HuH-7 (cell line): Measurements from ENCODE around the gene CYP3A7.
"Not testable (repeated sequence)": the region's sequence is repeated elsewhere in the genome, so short reads cannot be mapped to it uniquely, and the experiment has no call there.

ENCODE experiments used
- DNase-seq: peaks from one replicate; pipeline ENCODE4 v3.0.0; 2011; ENCODE audit warnings: low spot score

The CYP3A7 gene

DNA sequence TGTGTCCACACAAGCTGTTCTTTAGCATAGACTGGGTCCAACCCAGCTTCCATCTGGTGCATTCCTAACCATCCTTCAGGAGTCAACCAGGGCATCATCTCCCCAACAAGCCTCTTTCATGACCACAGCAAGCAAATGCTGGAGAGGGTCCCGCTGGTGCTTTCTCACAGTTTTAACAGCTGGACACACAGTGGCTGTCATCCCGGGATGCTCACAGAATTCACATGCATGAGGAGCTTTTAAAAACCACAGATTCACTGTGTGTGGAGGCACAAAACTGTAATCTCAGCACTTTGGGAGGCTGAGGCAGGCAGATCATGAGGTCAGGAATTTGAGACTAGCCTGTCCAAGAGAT is 6.4 kb upstream of the CYP3A7 start:
- no peak for DNase-seq

- no peak for DNase-seq
Observed at GRCh38 chr7:99740573-99741440, 5.8 kb upstream of the CYP3A7 start.

DNA sequence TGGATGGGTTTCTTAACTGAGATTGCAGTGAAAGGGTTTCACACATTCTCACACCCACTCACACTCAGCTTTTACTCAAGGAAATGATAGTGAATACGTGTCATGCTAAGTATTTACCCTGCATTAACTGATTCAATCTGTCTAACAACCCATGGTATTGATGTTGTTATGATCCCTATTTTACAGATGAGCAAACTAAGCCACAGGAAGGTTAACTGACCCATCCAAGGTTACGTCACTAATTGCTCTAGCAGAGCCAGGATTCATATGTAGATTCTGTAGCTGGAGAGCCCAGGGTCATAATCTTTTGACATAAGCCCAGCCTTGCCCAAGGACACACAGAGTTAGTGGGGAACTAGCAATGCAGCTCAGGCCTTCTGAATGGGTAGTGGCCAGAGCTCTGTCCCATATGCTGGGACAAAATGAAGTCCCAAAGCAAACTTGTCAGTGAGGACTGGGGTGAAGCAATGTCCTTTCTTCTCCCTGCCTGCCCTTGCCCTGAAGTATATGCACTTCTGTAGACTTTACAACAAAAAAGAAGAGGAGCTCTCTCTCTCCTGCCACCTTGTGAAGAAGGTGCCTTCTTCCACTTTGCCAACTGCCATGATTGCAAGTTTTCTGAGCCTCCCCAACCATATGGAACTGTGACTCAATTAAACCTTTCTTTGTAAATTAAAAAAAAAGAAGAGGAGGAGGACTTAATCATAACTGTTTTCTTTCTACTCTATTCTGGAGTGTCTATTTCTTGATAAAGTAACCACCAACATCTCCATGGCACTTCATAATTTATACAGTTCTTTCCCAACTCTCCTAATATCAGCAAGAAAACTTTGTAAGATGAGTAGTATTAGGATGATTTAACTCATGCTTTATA is 4.9 kb upstream of the CYP3A7 start:
- DNase-seq: no peak

DNA sequence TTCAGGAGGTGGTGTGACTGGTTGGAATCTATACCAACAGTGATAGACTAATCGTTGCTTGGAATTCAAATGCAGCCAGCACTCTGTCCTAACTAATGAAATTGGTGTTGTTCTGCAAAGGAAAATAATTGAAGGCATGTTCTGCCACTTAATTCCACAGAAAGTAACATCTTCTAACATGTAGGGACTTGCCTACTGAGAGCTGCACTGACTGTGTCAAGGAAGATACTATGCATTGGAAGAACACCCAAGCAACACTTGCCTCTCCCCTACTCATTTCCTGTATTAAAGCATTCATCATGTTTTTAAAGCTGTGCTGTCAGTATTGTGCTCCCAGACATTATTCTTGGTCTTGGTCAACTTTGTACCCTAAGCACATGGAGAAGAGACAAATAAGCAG is 2.7 kb upstream of the CYP3A7 start:
- no peak for DNase-seq

GRCh38 chr7:99736667-99737066 is 1.7 kb upstream of the CYP3A7 start:
- not testable (repeated sequence) for DNase-seq

- no peak for DNase-seq
Observed at GRCh38 chr7:99733448-99733847, 1.5 kb downstream of the CYP3A7 start.

GRCh38 chr7:99733003-99733402 is 2.0 kb downstream of the CYP3A7 start:
- DNase-seq: no peak

DNA sequence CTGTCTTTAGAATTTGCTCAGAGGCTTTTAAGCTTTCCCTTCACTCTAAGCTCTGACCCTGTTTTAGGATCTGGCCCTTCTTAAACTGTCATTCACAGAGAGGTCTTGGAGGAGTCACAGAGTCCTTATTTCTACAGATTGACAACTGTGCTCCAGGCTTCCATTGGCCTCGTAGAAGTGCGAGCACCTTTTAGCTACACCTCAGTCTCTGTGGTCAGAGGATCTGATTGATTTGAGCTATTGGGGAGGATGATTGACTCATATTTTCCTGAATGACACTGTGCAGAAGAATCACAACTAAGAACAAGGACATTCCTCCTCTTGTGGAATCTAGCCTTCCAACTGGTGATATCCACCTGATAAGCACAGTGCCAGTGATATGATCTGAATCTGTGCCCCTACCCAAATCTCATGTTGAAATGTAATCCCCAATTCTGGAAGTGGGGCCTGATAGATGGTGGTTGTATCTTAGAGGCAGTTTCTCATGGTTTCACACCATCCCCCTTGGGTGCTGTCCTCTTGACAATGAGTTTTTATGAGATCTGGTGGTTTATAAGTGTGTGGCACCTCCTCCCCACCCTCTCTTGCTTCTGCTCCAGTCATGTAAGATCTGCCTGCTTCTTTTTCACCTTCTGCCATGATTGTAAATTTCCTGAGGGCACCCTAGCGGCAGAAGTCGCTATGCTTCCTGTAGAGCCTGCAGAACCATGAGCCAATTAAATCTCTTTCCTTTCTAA is 3.2 kb downstream of the CYP3A7 start:
- DNase-seq: no peak

DNA sequence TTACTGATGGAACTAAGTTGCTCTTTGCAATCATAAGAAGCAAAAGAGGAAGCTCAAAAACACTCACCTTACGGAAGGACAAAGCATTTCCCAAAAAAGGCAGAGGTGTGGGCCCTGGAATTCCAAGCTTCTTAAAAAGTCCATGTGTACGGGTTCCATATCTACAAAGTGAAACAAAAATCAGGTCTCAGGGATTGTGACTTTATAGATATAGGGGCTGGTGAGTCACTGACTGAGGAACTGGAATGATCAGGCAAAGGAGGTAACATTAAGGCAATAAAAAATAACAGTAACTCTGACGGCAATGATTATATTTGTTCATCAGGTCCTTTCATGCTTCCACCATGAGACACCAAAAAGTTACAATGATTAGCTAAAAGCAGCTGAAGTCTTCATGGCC is 4.0 kb downstream of the CYP3A7 start:
- DNase-seq: no peak

DNA sequence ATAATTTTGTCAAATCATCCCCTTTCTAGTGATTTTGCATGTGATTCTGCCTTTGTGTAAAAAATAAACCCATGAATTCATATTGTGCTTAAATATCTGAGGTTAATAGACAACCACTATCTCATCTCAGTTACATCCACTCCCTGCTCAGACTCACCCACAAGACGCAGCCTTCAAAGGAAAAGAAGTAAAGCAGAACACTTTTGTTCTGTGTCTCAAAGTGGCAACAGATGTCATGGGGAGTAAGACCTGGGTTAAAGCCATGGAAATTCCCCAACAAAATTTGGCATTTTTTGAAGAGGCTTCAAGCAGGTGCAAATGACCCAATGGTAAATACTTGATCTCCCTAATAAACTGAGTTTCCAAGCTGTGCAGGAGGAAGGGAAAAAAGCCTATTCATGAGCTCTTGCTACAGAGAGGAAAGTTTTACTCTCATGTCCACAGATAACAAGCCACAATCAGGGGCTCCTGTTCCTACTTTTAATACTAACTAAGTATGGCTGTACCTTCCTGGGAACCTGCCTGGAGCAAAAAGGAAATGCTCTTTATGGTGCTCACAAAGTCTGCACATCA is 4.7 kb downstream of the CYP3A7 start:
- no peak for DNase-seq

- DNase-seq: no peak
Observed at GRCh38 chr7:99729486-99730237, 5.3 kb downstream of the CYP3A7 start.

- DNase-seq: no peak
Observed at GRCh38 chr7:99728615-99729014, 6.4 kb downstream of the CYP3A7 start.

DNA sequence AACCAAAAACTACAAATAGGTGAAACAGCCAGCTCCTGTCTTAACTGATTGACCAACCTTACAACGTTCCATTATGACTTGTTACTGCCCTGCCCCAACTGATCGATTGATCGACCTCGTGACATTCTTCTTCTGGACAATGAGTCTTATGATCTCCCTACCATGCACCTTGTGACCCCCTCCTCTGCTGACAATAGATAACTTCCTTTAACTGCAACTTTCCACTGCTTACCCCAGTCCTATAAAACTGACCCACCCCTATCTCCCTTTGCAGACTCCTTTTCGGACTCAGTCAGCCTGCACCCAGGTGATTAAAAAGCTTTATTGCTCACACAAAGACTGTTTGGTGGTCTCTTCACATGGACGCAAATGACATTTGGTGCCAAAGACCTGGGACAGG is 11.8 kb downstream of the CYP3A7 start:
- DNase-seq: not testable (repeated sequence)

DNA sequence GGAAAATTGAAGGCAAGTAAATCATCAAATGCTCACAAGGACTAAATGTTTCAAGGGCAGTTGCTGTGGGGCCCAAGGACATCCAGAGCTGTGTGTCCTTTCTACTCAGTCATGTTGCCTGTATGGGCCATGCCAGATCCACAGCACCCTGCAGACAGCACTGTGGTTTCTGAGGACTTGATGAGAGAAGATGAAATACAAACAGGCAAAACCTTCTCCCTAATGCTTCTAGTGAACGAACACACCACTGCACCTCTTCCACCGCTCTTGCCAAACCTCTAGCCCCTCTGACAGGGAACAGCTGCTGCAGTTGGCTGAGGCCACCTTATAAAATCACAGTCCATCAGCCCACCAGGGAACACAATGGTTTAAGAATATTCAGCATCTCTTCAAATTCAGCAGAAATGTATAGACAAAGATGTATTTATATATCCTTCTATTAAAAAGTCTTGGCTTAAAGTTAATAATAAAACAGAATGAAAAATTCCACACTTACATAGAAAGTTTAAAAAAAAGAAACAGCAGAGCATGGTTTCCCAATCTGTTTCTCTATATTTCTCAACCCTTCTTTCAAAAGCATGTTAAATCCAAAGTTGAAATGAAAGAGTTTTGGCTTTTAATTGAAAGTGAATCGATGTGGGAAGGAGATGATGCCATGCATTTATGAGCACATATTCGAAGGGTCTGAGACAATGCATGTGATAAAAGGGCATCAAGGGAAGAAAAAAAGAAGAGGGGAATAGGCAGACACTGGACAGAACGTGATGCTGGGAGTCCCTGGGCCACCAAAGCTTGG is 14.0 kb downstream of the CYP3A7 start:
- DNase-seq: no peak

DNA sequence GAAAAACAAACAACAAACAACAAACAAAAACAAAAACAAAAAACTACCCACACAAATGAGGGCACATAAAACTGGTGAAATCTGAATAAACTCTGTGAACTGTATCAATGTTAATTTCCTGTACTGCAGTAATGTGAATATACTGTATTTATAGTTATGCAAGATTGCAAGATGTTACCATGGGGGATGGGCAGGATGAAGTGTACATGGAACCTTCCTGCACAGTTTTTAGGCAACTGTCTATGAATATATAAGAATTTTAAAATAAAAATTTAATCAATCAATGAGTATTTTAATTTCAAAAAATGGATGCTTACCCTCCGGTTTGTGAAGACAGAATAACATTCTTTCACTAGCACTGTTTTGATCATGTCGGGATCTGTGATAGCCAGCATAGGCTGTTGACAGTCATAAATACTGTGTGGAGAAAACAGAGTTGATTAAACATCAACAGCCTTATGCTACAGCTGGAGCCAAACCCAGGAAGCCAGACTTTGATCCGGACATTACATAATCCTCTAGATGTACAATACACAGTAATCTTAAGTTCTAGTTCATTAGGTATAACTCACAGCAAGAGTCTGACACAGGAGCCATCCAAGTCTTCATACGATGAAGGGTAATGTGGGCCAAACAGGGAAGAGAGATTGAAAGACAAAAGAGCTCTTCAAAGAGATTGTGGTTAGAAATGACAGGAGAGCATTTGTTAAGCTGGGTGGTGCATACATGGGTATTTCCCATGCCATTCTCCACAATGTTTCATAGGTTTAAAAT is 14.8 kb downstream of the CYP3A7 start:
- DNase-seq: peak; percentile 24

DNA sequence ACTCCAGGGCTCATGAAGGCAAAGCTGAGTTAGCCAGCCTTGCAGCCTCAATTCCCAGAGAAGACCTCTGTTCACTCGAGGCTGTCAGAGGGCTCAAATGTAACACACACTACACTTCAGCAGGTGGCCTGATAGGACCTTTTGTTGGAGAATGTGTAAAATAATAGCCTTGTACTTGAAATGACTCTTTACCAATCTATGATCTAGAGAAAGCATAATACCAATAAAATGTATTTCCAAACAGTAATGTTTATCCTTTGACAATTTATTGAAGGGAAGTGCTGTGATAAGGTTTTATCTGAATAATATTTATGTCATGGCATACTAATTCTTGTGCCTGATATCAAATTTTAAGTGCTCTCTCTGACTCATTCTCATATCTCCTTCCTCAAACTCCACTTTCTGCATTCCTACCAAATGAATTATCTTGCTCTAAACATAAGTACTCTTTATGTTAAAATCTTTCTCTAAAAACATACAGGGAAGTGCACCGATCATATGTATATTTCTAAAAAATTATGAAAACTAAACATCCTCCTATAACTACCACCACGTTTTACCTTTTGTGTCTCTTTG is 20.9 kb downstream of the CYP3A7 start:
- DNase-seq: no peak

DNA sequence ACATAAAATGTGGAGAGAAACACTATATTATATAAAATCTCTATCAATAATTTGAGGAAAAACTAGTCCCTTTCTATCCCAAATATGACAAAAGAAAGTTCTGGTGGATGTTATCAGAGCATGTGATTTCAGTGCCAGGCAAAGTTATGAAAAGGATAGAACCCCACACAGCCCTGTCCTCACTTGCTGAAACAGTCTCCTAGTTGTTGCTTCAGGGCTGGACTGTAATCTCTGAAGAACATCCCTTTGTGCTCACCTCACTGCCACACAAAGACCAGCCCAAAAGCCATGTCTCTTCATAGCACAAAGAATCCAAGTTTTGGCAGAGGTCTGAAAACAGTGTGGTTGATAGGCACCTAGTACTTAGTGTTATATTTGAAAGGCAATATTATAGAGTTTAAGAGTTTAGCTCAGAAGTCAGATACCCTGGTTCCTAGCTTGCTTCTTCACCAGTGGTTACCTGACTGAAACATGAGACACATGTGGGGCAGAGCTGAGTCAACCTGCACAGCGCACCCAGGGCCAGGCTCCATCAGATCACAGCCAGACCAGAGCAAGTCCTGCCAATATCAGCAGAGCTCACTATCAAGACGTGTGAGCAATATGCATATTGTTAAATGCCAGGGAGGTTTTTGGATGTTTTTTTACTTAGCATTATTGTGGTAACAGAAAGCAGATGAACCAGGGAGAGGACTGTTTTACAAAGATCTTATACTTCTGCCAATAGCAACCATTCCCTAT is 25.0 kb downstream of the CYP3A7 start:
- DNase-seq: no peak

- no peak for DNase-seq
Observed at GRCh38 chr7:99709260-99709659, 25.7 kb downstream of the CYP3A7 start.

- no peak for DNase-seq
Observed at GRCh38 chr7:99707096-99707495, 27.9 kb downstream of the CYP3A7 start.
